ENCODE data around the gene ABCB8. TPM values are rescaled to one million over a fixed set of nuclear protein-coding genes. Genes with fewer than 3 reads are reported as not detected.

Gene ABCB8
- total RNA-seq, 1 donor = 35.4 TPM

GRCh38 chr7:151081170-151082101 lies 53.2 kb downstream of the ABCB8 start:
- peak; percentile 37 for DNase-seq (ENCODE audit: low read depth)
- no peak for TF ChIP-seq CTCF (IDR thresholded peaks at IDR 0.05; ENCODE audit: insufficient read depth, low read depth, low read length)

GRCh38 chr7:151082141-151083070 lies 54.2 kb downstream of the ABCB8 start:
- H3K4me3 ChIP-seq (ENCODE audit: low read depth, low read length) = peak overlapping the region; percentile 72
- no peak for DNase-seq (ENCODE audit: low read depth)
- TF ChIP-seq CTCF (IDR thresholded peaks at IDR 0.05; ENCODE audit: insufficient read depth, low read depth, low read length) = no peak

More at GRCh38 chr7:151081170-151082101, 53.2 kb downstream of the ABCB8 start:
- peak overlapping the region; percentile 72 for H3K4me3 ChIP-seq (ENCODE audit: low read depth, low read length)

GRCh38 chr7:151083071-151083823 lies 55.0 kb downstream of the ABCB8 start, which contains the start of gene TMUB1:
Gene TMUB1, minus strand, starts transcription at chr7:151083493. Its CDS starts 930 bp downstream, at chr7:151082563.
- peak within 1 kb of the TSS; percentile 72 for H3K4me3 ChIP-seq (ENCODE audit: low read depth, low read length)
- peak; percentile 62 for DNase-seq (ENCODE audit: low read depth)
- no peak for TF ChIP-seq CTCF (IDR thresholded peaks at IDR 0.05; ENCODE audit: insufficient read depth, low read depth, low read length)

- no peak for TF ChIP-seq CTCF (IDR thresholded peaks at IDR 0.05; ENCODE audit: insufficient read depth, low read depth, low read length)
- no peak for DNase-seq (ENCODE audit: low read depth)
- H3K4me3 ChIP-seq (ENCODE audit: low read depth, low read length) = peak overlapping the region; percentile 72
Measured at GRCh38 chr7:151083824-151084160, 55.5 kb downstream of the ABCB8 start.

- no peak for DNase-seq (ENCODE audit: low read depth)
- H3K4me3 ChIP-seq (ENCODE audit: low read depth, low read length) = peak overlapping the region; percentile 83
- no peak for TF ChIP-seq CTCF (IDR thresholded peaks at IDR 0.05; ENCODE audit: insufficient read depth, low read depth, low read length)
Measured at GRCh38 chr7:151085329-151085690, 57.1 kb downstream of the ABCB8 start.

Measured in fibroblast of villous mesenchyme (primary cell).